ENCODE data around the gene ATP6AP1. TPM values are rescaled to one million over a fixed set of nuclear protein-coding genes. Genes with fewer than 3 reads are reported as not detected.
"Not testable (repeated sequence)": the region's sequence is repeated elsewhere in the genome, so short reads cannot be mapped to it uniquely, and the experiment has no call there.

Gene ATP6AP1, protein sequence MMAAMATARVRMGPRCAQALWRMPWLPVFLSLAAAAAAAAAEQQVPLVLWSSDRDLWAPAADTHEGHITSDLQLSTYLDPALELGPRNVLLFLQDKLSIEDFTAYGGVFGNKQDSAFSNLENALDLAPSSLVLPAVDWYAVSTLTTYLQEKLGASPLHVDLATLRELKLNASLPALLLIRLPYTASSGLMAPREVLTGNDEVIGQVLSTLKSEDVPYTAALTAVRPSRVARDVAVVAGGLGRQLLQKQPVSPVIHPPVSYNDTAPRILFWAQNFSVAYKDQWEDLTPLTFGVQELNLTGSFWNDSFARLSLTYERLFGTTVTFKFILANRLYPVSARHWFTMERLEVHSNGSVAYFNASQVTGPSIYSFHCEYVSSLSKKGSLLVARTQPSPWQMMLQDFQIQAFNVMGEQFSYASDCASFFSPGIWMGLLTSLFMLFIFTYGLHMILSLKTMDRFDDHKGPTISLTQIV
- 123 and 144 TPM in 2 replicates for total RNA-seq (2014; rRNA removed; shearing (Covaris generic))

DNA sequence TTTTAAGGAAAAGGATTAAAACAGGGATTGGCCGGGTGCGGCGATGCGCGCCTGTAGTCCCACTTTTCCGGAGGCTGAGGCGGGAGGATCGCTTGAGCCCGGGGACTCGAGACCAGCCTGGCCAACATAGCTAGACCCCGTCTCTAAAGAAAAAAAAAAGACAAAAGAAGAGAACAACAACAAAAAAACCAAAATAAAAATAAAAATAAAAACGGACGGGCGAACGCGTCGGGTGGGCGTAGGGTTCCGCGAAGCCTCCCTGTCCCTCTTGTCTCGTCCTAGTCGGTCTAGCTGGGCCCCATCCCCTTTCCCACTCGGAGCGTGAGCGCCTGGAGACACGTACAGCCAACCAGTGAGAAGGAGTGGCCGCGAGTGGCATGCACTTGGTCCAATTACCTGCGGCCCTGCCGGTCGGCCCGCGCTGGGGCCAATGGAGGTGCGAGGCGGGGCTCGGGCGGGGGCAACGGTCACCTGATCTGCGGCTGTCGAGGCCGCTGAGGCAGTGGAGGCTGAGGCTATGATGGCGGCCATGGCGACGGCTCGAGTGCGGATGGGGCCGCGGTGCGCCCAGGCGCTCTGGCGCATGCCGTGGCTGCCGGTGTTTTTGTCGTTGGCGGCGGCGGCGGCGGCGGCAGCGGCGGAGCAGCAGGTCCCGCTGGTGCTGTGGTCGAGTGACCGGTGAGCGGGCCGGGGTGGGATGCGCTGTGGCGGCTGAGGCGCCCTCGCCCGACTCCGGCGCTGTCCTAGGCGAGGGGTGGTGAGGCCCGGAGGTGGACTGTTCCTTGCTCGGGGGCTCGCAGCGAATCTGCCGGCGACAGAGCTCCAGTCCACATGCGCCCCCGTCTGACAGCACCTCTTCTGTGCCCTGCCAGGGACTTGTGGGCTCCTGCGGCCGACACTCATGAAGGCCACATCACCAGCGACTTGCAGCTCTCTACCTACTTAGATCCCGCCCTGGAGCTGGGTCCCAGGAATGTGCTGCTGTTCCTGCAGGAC lies at the start of gene ATP6AP1:
ATP6AP1 (plus strand) TSS at position 502 of the 996 bp plus-strand sequence; CDS start at position 518, 16 bp downstream.
- DNase-seq (ENCODE audit: low read depth) = peak; percentile 97

DNA sequence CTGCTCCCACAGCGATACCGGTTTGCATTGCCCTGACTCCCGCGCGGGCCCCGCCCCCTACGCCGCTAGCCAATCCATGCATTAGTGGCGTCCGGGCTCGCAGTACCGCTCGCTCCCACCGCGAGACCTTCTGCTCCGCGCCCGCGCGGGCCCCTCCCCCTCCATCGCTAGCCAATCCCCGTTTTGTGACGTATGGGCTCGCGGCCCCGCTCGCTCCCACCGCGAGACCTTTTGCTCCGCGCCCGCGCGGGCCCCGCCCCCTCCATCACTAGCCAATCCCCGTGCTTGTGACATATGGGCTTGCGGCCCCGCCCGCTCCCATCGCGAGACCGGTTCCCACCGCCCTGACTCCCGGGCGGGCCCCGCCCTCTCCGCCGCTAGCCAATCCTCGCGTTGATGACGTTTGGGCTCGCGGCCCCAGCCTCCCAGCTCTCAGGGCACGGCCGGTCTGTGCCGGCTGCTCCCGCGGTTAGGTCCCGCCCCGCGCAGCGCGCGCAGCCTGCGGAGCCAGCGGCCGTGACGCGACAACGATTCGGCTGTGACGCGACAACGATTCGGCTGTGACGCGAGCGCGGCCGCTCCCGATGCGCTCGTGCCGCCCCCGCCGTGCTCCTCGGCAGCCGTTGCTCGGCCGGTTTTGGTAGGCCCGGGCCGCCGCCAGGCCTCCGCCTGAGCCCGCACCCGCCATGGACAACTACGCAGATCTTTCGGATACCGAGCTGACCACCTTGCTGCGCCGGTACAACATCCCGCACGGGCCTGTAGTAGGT lies 49.5 kb upstream of the ATP6AP1 start, which contains the start of gene EMD:
EMD (plus strand) TSS at position 497 of the 770 bp plus-strand sequence; CDS start at position 687, 190 bp downstream.
- peak; percentile 99 for DNase-seq (ENCODE audit: low read depth)

DNA sequence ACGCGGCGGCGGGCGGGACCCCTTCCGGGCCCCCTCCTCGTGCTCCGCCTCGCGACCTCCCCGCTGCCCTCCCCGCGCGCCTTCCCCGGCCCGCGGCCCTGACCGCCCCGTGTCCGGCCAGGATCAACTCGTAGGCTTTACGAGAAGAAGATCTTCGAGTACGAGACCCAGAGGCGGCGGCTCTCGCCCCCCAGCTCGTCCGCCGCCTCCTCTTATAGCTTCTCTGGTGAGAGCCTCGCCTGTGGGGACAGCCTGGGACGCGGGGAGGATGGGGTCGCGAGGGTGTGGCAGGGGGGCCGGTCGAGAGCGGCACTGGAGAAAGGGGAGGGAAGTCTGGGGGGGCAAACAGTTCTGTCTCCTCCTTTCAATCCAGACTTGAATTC lies 48.9 kb upstream of the ATP6AP1 start:
- no peak for DNase-seq (ENCODE audit: low read depth)

DNA sequence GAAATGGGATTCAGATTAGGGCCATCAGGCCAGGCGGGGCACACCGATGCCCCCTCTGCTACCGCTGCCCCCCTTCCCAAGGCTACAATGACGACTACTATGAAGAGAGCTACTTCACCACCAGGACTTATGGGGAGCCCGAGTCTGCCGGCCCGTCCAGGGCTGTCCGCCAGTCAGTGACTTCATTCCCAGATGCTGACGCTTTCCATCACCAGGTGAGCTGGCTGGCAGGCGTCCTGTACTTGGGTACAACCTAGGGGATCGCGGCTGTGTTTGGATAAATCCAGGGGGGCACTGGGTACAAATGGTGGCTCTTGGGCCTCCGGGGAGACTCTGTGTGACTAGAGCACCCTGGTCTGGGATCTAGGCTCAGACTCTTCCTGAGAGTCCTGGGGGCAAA lies 48.3 kb upstream of the ATP6AP1 start:
- DNase-seq (ENCODE audit: low read depth) = no peak

DNA sequence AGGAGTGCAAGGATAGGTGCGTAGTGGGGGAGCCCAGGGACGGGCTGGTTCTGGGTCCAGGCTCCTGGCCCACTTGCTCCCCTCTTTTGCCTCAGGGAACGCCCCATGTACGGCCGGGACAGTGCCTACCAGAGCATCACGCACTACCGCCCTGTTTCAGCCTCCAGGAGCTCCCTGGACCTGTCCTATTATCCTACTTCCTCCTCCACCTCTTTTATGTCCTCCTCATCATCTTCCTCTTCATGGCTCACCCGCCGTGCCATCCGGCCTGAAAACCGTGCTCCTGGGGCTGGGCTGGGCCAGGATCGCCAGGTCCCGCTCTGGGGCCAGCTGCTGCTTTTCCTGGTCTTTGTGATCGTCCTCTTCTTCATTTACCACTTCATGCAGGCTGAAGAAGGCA lies 47.7 kb upstream of the ATP6AP1 start:
- no peak for DNase-seq (ENCODE audit: low read depth)

DNA sequence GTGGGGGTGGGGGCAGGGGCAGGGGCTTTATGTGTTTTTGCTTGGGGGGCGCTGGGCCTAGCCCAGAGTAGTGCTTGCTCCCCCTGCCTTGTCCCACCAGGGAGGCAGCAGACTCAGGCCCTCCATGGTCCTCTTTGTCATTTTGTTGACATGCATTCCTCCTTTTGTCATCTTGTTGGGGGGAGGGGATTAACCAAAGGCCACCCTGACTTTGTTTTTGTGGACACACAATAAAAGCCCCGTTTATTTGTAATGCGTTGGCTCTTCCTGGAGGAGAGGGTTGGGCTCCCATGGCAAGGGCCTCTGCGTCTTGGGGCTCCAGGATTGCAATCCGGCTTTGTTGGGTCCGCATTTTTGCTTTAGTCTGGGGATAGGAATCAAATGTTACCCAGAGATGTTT lies 47.2 kb upstream of the ATP6AP1 start:
- DNase-seq (ENCODE audit: low read depth) = no peak

DNA sequence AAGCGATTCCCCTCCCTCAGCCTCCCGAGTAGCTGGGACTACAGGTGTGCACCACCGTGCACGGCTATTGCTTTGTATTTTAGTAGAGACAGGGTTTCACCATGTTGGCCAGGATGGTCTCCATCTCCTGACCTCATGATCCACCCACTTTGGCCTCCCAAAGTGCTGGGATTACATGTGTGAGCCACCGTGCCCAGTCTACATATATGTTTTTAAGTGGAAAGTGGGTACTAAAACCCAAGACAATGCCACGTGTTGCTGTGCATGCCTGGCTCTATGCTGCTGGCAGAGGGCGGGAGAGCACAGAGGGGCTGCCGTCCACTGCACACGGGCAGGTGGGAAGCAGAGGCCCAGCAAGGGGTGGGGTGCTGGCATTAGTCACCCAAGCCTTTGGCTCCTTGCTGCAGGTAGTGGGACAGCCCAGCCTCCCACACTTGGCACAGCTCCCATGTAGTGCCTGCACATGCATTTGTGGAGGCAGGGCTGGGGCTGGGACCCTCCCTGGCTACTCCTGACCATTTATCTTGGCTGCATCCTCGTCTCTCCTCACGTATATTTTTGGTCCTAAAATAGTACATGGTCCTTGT lies 45.9 kb upstream of the ATP6AP1 start:
- DNase-seq (ENCODE audit: low read depth) = no peak

DNA sequence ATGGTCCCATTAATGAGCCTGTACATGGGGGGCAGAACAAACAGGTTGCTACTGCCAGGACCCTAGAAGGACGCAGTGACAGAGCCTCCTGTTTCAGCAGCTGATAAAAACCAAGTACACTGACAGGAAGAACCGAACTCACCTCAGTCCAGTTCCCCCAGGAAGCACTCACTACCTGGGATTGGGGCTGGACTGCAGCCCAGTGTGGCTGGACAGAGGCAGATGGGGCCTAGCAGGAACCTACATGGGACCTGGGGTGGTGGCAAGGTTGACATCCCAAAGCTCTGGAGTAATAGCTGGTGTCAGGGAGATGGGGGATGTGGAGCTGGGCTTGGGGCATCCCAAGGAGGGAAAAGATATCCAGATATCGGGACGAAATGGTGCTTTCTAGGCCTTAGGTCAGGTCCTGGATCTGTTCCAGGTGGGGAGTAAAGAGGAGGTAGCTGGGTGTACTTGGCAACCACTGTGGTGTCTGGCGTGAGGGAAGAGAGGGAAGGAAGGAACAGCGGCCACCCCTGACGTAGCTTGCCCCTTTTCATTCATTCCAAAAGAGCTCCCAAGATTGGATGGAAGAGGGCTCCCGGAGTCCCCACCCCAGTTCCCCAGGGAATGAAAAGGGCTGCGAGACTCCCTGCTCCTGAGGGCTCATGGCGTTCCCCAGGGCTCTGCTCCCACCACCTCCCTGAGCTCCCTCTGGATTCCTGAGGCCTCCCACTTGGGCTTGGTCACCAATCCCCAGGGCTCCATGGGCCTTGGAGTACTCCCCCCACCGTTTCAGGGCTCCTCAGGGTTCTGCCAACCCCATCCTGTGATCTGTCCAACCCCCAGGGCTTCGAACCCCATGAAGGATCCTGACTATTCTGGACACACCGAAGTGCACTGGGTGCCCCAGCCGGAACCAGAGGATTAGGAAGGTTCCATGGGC lies 44.9 kb upstream of the ATP6AP1 start:
- DNase-seq (ENCODE audit: low read depth) = no peak

DNA sequence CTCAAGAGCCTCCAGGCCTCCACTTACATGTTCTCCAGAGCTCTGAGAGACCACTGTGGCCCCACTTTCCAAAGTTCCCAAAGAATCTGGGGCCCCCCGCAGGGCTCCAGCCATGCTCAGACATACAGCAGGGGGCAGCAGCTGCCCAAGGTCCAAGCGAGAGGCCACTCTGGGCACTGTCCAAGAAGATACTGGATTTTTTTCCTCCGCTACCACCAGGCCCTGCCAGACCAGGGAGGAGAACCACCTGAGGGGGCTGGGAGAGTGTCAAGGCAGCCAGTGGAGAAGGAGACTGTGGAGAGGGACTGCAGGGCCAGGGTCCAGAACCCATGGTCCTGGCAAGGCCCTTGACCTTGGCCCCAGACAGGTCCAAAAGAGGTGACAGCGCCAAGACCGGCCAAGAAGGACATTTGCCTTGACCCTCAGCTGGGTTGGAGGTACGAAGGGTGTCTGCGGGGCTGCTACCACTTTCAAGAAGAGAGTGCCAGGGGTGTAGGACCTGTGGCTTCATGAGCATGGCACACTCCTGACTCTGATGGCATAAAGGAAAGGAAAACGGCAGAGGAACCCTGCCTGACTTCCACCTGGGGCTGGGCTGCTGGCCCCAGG lies 44.1 kb upstream of the ATP6AP1 start:
- peak; percentile 49 for DNase-seq (ENCODE audit: low read depth)

DNA sequence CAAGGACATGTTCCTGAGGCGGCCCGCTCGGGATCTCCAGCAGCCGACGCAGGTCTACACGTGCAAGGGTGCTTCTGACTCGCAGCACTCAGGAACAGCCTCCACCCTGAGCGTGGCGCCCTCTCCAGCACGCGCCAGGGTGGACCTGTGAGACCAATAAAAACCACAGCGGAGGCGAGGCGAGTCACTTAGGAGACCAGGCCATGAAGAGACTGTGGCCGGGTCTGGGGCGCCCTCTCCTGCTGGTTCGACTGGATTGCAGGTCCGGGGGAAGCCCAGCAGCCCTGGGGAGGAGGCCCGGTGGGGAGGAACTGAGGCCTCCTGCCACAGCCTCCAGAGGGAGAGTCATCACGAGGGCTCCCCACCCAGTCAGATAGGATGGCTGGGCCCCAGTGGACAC lies 40.4 kb upstream of the ATP6AP1 start:
- DNase-seq (ENCODE audit: low read depth) = not testable (repeated sequence)

DNA sequence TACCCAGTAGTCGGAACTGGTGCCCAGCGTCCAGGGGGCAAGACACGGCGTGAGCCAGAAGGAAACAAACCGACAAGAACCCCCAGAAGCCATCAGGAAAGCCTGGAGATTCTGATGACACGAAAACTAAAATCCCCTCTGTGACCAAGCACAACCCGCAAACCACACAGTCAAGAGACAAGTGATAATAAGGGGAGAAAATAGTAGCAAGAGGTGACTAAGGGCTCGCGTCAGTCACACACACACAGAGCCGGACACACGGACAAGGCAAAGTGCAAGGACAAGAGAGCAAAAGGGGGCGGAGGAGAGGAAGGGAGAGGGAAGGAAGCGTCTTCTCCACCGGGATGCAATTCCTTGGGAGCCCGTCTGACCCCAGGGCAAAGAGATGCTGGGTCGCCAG lies 39.8 kb upstream of the ATP6AP1 start:
- DNase-seq (ENCODE audit: low read depth) = not testable (repeated sequence)

DNA sequence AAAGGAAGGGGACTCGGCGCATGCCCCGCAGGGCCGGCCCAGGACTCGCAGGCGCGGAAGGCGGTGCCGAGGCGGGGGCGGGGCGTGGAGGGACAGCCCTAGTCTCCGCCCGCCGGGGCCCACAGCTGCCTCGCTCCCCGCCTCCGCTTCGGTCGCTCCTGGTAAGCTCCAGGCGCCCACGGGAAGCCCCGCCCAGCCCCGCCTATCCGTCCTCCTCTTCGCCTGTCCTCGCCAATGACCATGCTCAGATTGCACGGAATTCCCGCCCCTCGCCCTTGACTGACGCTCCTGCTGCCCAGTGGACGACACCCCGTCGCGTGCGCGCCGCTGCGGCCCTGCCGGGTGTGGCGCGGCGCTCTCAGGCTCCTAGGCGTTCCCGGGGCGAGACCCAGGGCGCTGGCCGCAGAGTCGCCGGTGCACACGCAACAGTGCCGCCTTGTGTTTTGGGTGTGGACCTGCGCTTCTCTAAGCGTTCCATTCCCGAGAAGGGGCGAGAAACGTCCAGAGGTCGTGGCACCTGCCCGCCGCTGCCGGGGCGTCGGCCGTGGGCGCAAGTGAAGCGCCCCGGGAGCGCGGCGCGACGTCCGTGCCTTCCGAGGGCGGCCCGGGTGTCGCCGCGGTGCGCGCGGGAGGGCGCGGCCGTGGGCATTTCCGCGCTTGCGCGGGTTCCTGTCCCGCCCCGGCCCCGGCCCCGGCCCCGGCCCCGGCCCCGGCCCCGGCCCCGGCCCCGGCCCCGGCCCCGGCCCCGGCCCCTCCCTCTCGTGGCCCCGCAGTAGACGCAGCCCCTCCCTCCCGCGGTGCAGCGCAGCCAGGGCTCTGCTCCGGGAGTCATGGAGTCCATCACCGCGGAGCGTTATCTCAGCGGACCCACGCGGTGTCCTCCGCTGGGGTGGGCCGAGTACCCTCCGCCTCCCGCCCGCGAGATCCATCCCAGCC lies 38.4 kb upstream of the ATP6AP1 start:
- DNase-seq (ENCODE audit: low read depth) = not testable (repeated sequence)

DNA sequence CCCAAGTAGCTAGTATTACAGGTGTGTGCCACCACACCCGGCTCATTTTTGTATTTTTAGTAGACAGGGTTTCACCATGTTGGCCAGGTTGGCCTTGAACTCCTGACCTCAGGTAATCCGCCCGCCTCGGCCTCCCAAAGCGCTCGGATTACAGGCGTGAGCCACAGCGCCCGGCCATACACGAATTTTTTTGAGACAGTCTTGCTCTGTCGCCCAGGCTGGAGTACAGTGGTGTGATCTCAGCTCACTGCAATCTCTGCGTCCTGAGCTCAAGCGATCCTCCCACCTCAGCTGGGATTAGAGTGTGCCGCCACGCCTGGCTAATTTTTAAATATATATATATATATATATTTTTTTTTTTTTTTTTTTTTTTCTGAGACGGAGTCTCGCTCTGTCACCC lies 32.1 kb upstream of the ATP6AP1 start:
- not testable (repeated sequence) for DNase-seq (ENCODE audit: low read depth)

DNA sequence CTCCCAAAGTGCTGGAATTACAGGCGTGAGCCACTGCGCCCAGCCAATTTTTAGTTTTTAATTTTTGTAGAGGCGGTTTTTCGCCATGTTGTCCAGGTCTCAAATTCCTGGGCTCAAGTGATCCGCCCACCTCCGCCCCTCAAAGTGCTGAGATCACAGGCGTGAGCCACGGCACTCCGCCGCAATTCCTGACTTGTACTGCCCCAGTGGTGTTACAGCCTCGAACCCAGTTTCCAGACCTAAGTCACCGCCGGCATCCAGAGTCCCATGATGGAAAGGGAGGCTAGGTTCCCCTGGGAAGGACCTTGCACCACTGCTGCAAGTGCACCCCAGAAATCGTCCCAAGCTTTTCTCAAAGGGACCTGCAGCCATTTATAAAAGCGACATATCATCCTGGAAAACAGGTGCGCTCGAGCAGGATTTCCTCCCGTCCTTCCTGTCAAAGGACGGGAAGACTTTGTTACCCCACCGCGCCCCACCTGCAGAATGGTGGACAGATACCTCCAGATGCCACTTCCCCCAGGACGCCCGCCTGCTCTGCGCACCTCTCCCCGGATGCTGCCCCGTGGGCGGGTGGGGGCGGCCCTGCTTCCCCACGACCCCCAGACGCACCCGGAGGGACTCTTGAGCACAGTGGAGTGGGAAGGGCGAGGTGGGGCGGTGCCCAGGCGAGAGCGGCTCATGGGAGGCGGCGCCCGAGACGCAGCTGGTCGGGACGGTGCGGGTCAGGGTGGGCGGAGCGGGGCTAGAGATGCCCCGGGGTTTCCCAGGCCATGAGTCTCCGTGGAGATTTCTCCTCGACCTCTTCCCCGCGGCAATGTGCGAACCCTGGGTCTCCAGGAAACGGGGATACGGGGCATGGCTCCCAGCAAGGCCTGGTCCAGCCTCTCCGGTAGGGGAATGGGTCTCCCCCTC lies 31.2 kb upstream of the ATP6AP1 start:
- peak; percentile 46 for DNase-seq (ENCODE audit: low read depth)

DNA sequence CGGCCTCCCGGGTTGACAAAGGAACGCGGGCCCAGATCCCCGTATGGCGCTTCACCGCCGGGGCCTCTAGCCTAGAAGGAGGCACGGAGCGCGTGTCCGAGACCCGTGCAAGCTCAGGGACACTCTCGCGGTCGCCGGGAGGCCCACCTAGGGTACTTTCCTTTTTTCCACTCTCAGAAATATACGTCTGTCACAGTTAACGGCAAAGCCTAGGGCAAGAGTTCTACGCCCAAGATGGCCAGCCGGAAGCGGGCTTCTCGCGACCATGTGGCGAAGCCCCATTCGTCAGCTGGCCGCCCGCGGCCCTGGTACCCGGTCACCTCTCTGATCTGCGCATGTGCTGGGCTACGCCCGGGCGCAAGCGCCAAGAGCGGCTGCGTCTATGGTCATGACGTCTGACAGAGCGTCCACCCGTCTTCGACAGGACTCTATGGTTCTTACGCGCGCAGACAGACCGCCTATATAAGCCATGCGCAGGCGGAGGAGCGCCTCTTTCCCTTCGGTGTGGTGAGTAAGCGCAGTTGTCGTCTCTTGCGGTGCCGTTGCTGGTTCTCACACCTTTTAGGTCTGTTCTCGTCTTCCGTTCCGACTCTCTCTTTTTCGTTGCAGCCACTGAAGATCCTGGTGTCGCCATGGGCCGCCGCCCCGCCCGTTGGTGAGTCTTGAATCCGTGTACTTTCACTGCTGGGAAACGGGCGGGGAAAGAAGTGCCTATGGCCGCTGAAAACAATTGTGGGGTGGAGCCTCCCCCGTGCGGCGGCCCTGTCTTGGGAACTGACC lies 30.4 kb upstream of the ATP6AP1 start, which contains the start of gene RPL10:
RPL10 (plus strand) TSS at position 490 of the 780 bp plus-strand sequence; CDS start at position 633, 143 bp downstream.
- peak; percentile 98 for DNase-seq (ENCODE audit: low read depth)
